ENCODE results near the gene CCL17. TPM values are rescaled to one million over a fixed set of nuclear protein-coding genes. Genes with fewer than 3 reads are reported as not detected.

The CCL17 gene
- total and polyA plus RNA-seq, 2 of the 4 experiments (the other 2 are of a cell fraction), result not detected

DNA sequence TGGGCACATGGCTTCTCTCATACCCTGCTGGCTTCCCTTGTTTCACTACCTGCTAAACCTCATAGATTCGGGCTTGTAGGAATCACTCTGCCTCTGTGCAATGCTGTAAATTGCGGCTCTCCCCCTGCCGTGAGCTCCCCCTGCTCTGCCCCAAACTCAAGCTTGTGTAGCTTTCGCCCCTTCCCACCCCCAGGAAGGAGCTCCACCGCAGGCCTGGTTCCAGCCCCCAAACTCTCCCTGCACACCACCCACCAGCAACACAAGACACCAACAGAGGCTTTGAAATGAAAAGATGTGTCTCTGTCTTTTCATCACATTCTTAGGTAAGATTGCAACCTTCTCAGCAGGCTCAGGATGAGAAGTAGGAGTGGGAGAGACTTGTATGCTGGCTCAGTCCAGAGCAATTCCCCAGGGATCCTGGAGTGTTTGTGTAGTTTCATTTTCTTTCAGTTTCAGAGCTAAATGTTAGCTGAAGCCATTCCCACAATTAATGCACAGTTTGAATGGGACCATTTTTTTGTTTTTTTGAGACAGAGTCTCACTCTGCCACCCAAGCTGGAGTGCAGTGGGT, 18.1 kb upstream of the CCL17 start:
- no peak overlapping the region for H3K56ac ChIP-seq (ENCODE audit: extremely low read depth, insufficient read depth, low read length)
- CTCF ChIA-PET, result interaction anchor here (0.5 to 0.6 kb wide), 2 partner anchors 8 to 35 kb away, joined by 3 to 6 read pairs; no protein-coding TSS in a partner anchor
- H3K4me3 ChIP-seq (ENCODE audit: insufficient read depth, low read depth, low read length), result no peak overlapping the region
- no peak overlapping the region for H3K18ac ChIP-seq (ENCODE audit: low read depth, low read length)
- no peak overlapping the region for H3K9ac ChIP-seq (ENCODE audit: low read depth, low read length)
- no peak overlapping the region for H2AK5ac ChIP-seq (ENCODE audit: low read depth, low read length)
- no peak overlapping the region for H2BK120ac ChIP-seq (ENCODE audit: low read depth, low read length)
- H3K27ac ChIP-seq (ENCODE audit: insufficient read depth, low read length), result no peak overlapping the region
- H2AK9ac ChIP-seq (replicated peaks; ENCODE audit: low read depth, low read length, poor library complexity), result no peak overlapping the region
- peaks cover 3% of the 10 kb centered on the region for H3K9me3 ChIP-seq (ENCODE audit: control insufficient read depth, insufficient read depth, low read length)
- H3K36me3 ChIP-seq (ENCODE audit: control insufficient read depth, insufficient read depth, low read length), result no peaks in the 10 kb centered on the region
- POLR2A ChIA-PET (ENCODE audit: unreplicated experiment), result no interaction called here
- H3K27me3 ChIP-seq (ENCODE audit: control insufficient read depth, insufficient read depth, low read length), result peaks cover 26% of the 10 kb centered on the region
- no peaks in the 10 kb centered on the region for H4K20me1 ChIP-seq (ENCODE audit: insufficient read depth, low read length)
- H3K14ac ChIP-seq (replicated peaks; ENCODE audit: low read depth, low read length), result no peak overlapping the region
- no peak overlapping the region for H4K91ac ChIP-seq (ENCODE audit: insufficient read depth, low read depth, low read length)
- no peak overlapping the region for H4K8ac ChIP-seq (ENCODE audit: low read depth in 2 of 2, low read length in 2 of 2)
- H2BK5ac ChIP-seq (ENCODE audit: low read depth, low read length, poor library complexity, severe bottlenecking), result no peak overlapping the region
- H3K79me1 ChIP-seq (ENCODE audit: low read depth in 1 of 2, low read length in 2 of 2), result no peaks in the 10 kb centered on the region
- in situ Hi-C loops (cut with MboI; ENCODE audit: low sequenced_read_pairs) (no loop called here), intact Hi-C loops (cut with micrococcal nuclease) (no loop called here), dilution Hi-C loops (cut with HindIII; ENCODE audit: low sequenced_read_pairs, unreplicated experiment) (no loop called here)
- no peak overlapping the region for H3K4ac ChIP-seq (ENCODE audit: low read depth, low read length)
- 65% methylated on average over 3 of the region's 5 CpGs; no CpG with 5 or more reads in 1 of the 2 experiments for WGBS, 2 experiments (ENCODE audit: extremely low coverage in 2 of 2, insufficient read length in 1 of 2)
- peak; percentile 62 for ATAC-seq (ENCODE audit: low read depth)
- H3K9me1 ChIP-seq (ENCODE audit: insufficient read depth, low read length), result no peaks in the 10 kb centered on the region
- H2AFZ ChIP-seq (replicated peaks; ENCODE audit: low read length, poor library complexity), result no peak overlapping the region
- TF ChIP-seq ELK1 (IDR thresholded peaks at IDR 0.05; ENCODE audit: borderline replicate concordance, low read depth, low read length), result no peak
- no TSS peak for BruUV-seq (replicated peaks)
- no peak overlapping the region for H3K4me2 ChIP-seq (ENCODE audit: low read depth, low read length)
- DNase-seq, result peak; percentile 38
- no peak overlapping the region for H3K23ac ChIP-seq (ENCODE audit: low read depth, low read length)
- no peak overlapping the region for H2BK15ac ChIP-seq (ENCODE audit: low read depth, low read length)
- no peak overlapping the region for H4K5ac ChIP-seq (ENCODE audit: low read depth, low read length)
- no peak overlapping the region for H2BK20ac ChIP-seq (ENCODE audit: low read depth, low read length)
- H3K4me1 ChIP-seq (ENCODE audit: control insufficient read depth, insufficient read depth, low read length), result peaks cover 3% of the 10 kb centered on the region; the same call in 1 of the 2 replicates

Data from IMR-90 (cell line).